GM13976 (cell line): ENCODE measurements around the gene SH3BP4.

Experiments
- DNase-seq: peaks from one replicate; pipeline ENCODE4 v3.0.0; 2012; ENCODE audit warnings: low spot score
- CTCF ChIP-seq: IDR thresholded peaks from 2 replicates; pipeline ENCODE4 v1.5.1; 2012; ENCODE audit warnings: borderline replicate concordance, mild to moderate bottlenecking; ENCODE audit not compliant: insufficient read depth; ENCODE audit errors: extremely low read depth, missing control alignments, control extremely low read depth
- in situ Hi-C: fragments of 300-500 bp; cut with MboI; formaldehyde crosslinking; loops from one replicate; pipeline ENCODE4 v1.12.0; 2022; ENCODE audit warnings: low sequenced_read_pairs, mixed read lengths, inconsistent platforms; ENCODE audit not compliant: unreplicated experiment

Gene SH3BP4

GRCh38 chr2:234974501-234975385 lies 22.9 kb downstream of the SH3BP4 start:
- in situ Hi-C loops = no loop called here
- TF ChIP-seq CTCF = no peak
- DNase-seq = no peak

GRCh38 chr2:234975611-234976010 lies 23.8 kb downstream of the SH3BP4 start:
- DNase-seq = no peak
- in situ Hi-C loops = no loop called here
- no peak for TF ChIP-seq CTCF

- DNase-seq = no peak
- in situ Hi-C loops = no loop called here
- TF ChIP-seq CTCF = no peak
Observed at GRCh38 chr2:234976479-234977227, 24.8 kb downstream of the SH3BP4 start.

- no peak for DNase-seq
- in situ Hi-C loops = no loop called here
- TF ChIP-seq CTCF = no peak
Observed at GRCh38 chr2:234977228-234977679, 25.4 kb downstream of the SH3BP4 start.

GRCh38 chr2:234978466-234979203 lies 26.8 kb downstream of the SH3BP4 start:
- DNase-seq = no peak
- in situ Hi-C loops = no loop called here
- TF ChIP-seq CTCF = no peak

- no peak for TF ChIP-seq CTCF
- in situ Hi-C loops = no loop called here
- DNase-seq = no peak
Observed at GRCh38 chr2:234979204-234980167, 27.7 kb downstream of the SH3BP4 start.
